ENCODE measurements around the gene NRG2.

Gene NRG2

GRCh38 chr5:140042643-140043507 is at the start of gene NRG2:
Gene NRG2, minus strand, starts transcription at chr5:140043299.
- peak; percentile 83 for ATAC-seq
- no peak for TF ChIP-seq ISL1 (CRISPR knock-in tag; IDR thresholded peaks at IDR 0.05)
- TF ChIP-seq, protein P1, sequence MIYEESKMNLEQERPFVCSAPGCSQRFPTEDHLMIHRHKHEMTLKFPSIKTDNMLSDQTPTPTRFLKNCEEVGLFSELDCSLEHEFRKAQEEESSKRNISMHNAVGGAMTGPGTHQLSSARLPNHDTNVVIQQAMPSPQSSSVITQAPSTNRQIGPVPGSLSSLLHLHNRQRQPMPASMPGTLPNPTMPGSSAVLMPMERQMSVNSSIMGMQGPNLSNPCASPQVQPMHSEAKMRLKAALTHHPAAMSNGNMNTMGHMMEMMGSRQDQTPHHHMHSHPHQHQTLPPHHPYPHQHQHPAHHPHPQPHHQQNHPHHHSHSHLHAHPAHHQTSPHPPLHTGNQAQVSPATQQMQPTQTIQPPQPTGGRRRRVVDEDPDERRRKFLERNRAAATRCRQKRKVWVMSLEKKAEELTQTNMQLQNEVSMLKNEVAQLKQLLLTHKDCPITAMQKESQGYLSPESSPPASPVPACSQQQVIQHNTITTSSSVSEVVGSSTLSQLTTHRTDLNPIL (CRISPR knock-in tag; IDR thresholded peaks at IDR 0.05; ENCODE audit: low read depth) = no peak
- no peak for TF ChIP-seq PATZ1 (CRISPR knock-in tag; IDR thresholded peaks at IDR 0.05; ENCODE audit: borderline replicate concordance)

GRCh38 chr5:140090251-140090650 is 47.2 kb upstream of the NRG2 start:
- ATAC-seq = no peak
- TF ChIP-seq ZFP30 (CRISPR knock-in tag; IDR thresholded peaks at IDR 0.05) = no peak
- no peak for TF ChIP-seq TCF4 (CRISPR knock-in tag; IDR thresholded peaks at IDR 0.05; ENCODE audit: borderline replicate concordance)
- no peak for TF ChIP-seq ZFP3 (CRISPR knock-in tag; IDR thresholded peaks at IDR 0.05)
- no peak for TF ChIP-seq ESRRG (CRISPR knock-in tag; IDR thresholded peaks at IDR 0.05)
- TF ChIP-seq PATZ1 (CRISPR knock-in tag; IDR thresholded peaks at IDR 0.05; ENCODE audit: borderline replicate concordance) = no peak
- no peak for TF ChIP-seq ZNF70 (CRISPR knock-in tag; IDR thresholded peaks at IDR 0.05)
- TF ChIP-seq POU6F1 (CRISPR knock-in tag; IDR thresholded peaks at IDR 0.05; ENCODE audit: borderline replicate concordance, low read depth) = no peak
- TF ChIP-seq CSRNP3 (CRISPR knock-in tag; IDR thresholded peaks at IDR 0.05) = no peak
- no peak for TF ChIP-seq GLIS3 (CRISPR knock-in tag; IDR thresholded peaks at IDR 0.05)

- TF ChIP-seq ARNTL (CRISPR knock-in tag; IDR thresholded peaks at IDR 0.05; ENCODE audit: borderline replicate concordance, low read depth) = no peak
- no peak for TF ChIP-seq TOX (CRISPR knock-in tag; IDR thresholded peaks at IDR 0.05; ENCODE audit: borderline replicate concordance)
- TF ChIP-seq TCF4 (CRISPR knock-in tag; IDR thresholded peaks at IDR 0.05; ENCODE audit: borderline replicate concordance) = no peak
- TF ChIP-seq OSR1 (CRISPR knock-in tag; IDR thresholded peaks at IDR 0.05) = no peak
- no peak for ATAC-seq
Measured at GRCh38 chr5:140084541-140084940, 41.4 kb upstream of the NRG2 start.

DNA sequence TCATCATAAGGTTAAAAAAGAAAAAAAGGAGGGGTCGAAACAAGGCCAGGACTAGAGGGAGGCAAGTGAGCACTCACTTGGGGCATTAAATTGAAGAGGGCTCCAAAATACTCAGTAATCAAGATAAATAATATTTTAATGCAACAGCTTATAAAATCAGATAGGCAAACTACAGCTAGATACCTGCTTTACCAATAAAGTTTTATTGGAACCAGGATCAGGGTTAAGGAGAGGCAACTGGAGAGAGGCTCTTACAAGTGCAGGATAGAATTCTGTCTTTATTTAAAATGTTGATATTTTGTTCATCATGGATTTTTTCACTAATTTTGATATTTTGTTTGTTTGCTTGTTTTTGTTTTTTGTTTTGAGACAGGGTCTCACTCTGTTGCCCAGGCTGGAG is 40.6 kb upstream of the NRG2 start:
- no peak for TF ChIP-seq GLIS3 (CRISPR knock-in tag; IDR thresholded peaks at IDR 0.05)
- no peak for ATAC-seq

DNA sequence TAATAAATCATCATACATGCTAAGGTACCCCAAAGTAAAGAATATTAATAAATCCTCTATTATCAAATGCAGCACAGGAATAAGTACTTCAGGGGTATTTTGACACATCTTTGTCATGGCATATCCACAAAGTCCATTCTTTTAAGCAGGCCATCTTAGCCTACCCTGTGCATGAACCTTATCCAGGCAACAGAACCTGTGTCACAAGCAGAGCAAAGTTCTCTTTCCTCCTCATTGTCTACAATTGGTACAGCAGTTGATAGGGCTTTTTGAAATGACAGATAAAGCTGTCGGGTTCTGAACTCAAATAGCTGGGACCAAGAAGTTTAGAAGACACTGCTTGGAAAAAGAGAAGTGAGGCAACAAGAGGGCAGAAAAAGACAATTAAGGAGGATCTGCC is 40.0 kb upstream of the NRG2 start:
- no peak for ATAC-seq
- TF ChIP-seq ZFP3 (CRISPR knock-in tag; IDR thresholded peaks at IDR 0.05) (no peak), RARB (CRISPR knock-in tag; IDR thresholded peaks at IDR 0.05) (no peak), PPARA (CRISPR knock-in tag; IDR thresholded peaks at IDR 0.05; ENCODE audit: borderline replicate concordance) (no peak), PATZ1 (CRISPR knock-in tag; IDR thresholded peaks at IDR 0.05; ENCODE audit: borderline replicate concordance) (no peak), SNAI2 (CRISPR knock-in tag; IDR thresholded peaks at IDR 0.05) (no peak), BACH2 (CRISPR knock-in tag; IDR thresholded peaks at IDR 0.05; ENCODE audit: borderline replicate concordance) (no peak), TOX (CRISPR knock-in tag; IDR thresholded peaks at IDR 0.05; ENCODE audit: borderline replicate concordance) (no peak), ZNF70 (CRISPR knock-in tag; IDR thresholded peaks at IDR 0.05) (no peak), ZNF565 (CRISPR knock-in tag; conservative IDR thresholded peaks at IDR 0.05; ENCODE audit: low read depth) (no peak), POU6F1 (CRISPR knock-in tag; IDR thresholded peaks at IDR 0.05; ENCODE audit: borderline replicate concordance, low read depth) (no peak), ESRRG (CRISPR knock-in tag; IDR thresholded peaks at IDR 0.05) (no peak)
- TF ChIP-seq, protein P1 (CRISPR knock-in tag; IDR thresholded peaks at IDR 0.05; ENCODE audit: low read depth) = no peak
